ENCODE measurements around the gene PRICKLE1. TPM values are rescaled to one million over a fixed set of nuclear protein-coding genes. Genes with fewer than 3 reads are reported as not detected.

The PRICKLE1 gene
- total RNA-seq, 1 experiment from 2014 or later = 7.0 TPM

GRCh38 chr12:42587601-42588523 is 1.7 kb downstream of the PRICKLE1 start:
- TSS peak; percentile 23 for BruUV-seq (replicated peaks)
- Histone ChIP-seq H3K9me2 (ENCODE audit: insufficient read depth) (no peaks in the 10 kb centered on the region), H3K4me2 (peak overlapping the region; percentile 89), H3K4me3 (peak overlapping the region; percentile 89; the same call in 1 of the 2 replicates), H3K27me3 (ENCODE audit: insufficient read depth, low read depth) (no peaks in the 10 kb centered on the region), H3K9me3 (ENCODE audit: insufficient read depth, low read depth) (no peaks in the 10 kb centered on the region), H4K20me1 (ENCODE audit: insufficient read depth) (no peaks in the 10 kb centered on the region), H2AFZ (no peak overlapping the region), H3K79me2 (ENCODE audit: low read depth) (no peaks in the 10 kb centered on the region), H3K36me3 (ENCODE audit: low read depth) (no peaks in the 10 kb centered on the region), H3K27ac (no peak overlapping the region), H3K4me1 (replicated peaks; ENCODE audit: insufficient read depth) (peaks cover 13% of the 10 kb centered on the region; the same call in 1 of the 2 replicates), H3F3A (ENCODE audit: insufficient read depth, low read depth) (no peaks in the 10 kb centered on the region)
- intact Hi-C loops (cut with micrococcal nuclease; ENCODE audit: unreplicated experiment) = no loop called here
- POLR2A ChIA-PET (ENCODE audit: unreplicated experiment) = no interaction called here
- CTCF ChIA-PET = interaction anchor here (0.5 to 0.7 kb wide), 2 partner anchors 32 to 601 kb away, joined by 3 to 6 read pairs; no protein-coding TSS in a partner anchor
- DNase-seq = no peak
- TF ChIP-seq EZH2 (IDR thresholded peaks at IDR 0.05; ENCODE audit: low read depth) = no peak
- TF ChIP-seq, protein P1, sequence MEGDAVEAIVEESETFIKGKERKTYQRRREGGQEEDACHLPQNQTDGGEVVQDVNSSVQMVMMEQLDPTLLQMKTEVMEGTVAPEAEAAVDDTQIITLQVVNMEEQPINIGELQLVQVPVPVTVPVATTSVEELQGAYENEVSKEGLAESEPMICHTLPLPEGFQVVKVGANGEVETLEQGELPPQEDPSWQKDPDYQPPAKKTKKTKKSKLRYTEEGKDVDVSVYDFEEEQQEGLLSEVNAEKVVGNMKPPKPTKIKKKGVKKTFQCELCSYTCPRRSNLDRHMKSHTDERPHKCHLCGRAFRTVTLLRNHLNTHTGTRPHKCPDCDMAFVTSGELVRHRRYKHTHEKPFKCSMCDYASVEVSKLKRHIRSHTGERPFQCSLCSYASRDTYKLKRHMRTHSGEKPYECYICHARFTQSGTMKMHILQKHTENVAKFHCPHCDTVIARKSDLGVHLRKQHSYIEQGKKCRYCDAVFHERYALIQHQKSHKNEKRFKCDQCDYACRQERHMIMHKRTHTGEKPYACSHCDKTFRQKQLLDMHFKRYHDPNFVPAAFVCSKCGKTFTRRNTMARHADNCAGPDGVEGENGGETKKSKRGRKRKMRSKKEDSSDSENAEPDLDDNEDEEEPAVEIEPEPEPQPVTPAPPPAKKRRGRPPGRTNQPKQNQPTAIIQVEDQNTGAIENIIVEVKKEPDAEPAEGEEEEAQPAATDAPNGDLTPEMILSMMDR (conservative IDR thresholded peaks at IDR 0.05) = no peak

- peaks cover 13% of the 10 kb centered on the region; the same call in 1 of the 2 replicates for H3K4me1 ChIP-seq (replicated peaks; ENCODE audit: insufficient read depth)
- intact Hi-C loops (cut with micrococcal nuclease; ENCODE audit: unreplicated experiment) = no loop called here
- H3K4me3 ChIP-seq = no peak overlapping the region
- H3K9me3 ChIP-seq (ENCODE audit: insufficient read depth, low read depth) = no peaks in the 10 kb centered on the region
- no peak overlapping the region for H2AFZ ChIP-seq
- no peak overlapping the region for H3K4me2 ChIP-seq
- no peaks in the 10 kb centered on the region for H3K27me3 ChIP-seq (ENCODE audit: insufficient read depth, low read depth)
- ChIA-PET CTCF (no interaction called here), POLR2A (ENCODE audit: unreplicated experiment) (no interaction called here)
- H3K9me2 ChIP-seq (ENCODE audit: insufficient read depth) = no peaks in the 10 kb centered on the region
- H3K79me2 ChIP-seq (ENCODE audit: low read depth) = no peaks in the 10 kb centered on the region
- DNase-seq = no peak
- TF ChIP-seq EZH2 (IDR thresholded peaks at IDR 0.05; ENCODE audit: low read depth) = no peak
- TF ChIP-seq, protein P1 (conservative IDR thresholded peaks at IDR 0.05) = no peak
- no peaks in the 10 kb centered on the region for H3K36me3 ChIP-seq (ENCODE audit: low read depth)
- no TSS peak for BruUV-seq (replicated peaks)
- H3F3A ChIP-seq (ENCODE audit: insufficient read depth, low read depth) = no peaks in the 10 kb centered on the region
- H4K20me1 ChIP-seq (ENCODE audit: insufficient read depth) = no peaks in the 10 kb centered on the region
- no peak overlapping the region for H3K27ac ChIP-seq
Measured at GRCh38 chr12:42586268-42586667, 3.3 kb downstream of the PRICKLE1 start.

GRCh38 chr12:42585841-42586216 is 3.7 kb downstream of the PRICKLE1 start:
- no peaks in the 10 kb centered on the region for H3K9me3 ChIP-seq (ENCODE audit: insufficient read depth, low read depth)
- H3K9me2 ChIP-seq (ENCODE audit: insufficient read depth) = no peaks in the 10 kb centered on the region
- ChIA-PET POLR2A (ENCODE audit: unreplicated experiment) (no interaction called here), CTCF (no interaction called here)
- no peaks in the 10 kb centered on the region for H3K79me2 ChIP-seq (ENCODE audit: low read depth)
- no peak for DNase-seq
- no peaks in the 10 kb centered on the region for H3K27me3 ChIP-seq (ENCODE audit: insufficient read depth, low read depth)
- H4K20me1 ChIP-seq (ENCODE audit: insufficient read depth) = no peaks in the 10 kb centered on the region
- no peaks in the 10 kb centered on the region for H3F3A ChIP-seq (ENCODE audit: insufficient read depth, low read depth)
- peaks cover 12% of the 10 kb centered on the region; the same call in 1 of the 2 replicates for H3K4me1 ChIP-seq (replicated peaks; ENCODE audit: insufficient read depth)
- no TSS peak for BruUV-seq (replicated peaks)
- H3K36me3 ChIP-seq (ENCODE audit: low read depth) = no peaks in the 10 kb centered on the region
- no peak overlapping the region for H3K27ac ChIP-seq
- H2AFZ ChIP-seq = no peak overlapping the region
- TF ChIP-seq, protein P1 (conservative IDR thresholded peaks at IDR 0.05) = no peak
- no peak for TF ChIP-seq EZH2 (IDR thresholded peaks at IDR 0.05; ENCODE audit: low read depth)
- no peak overlapping the region for H3K4me3 ChIP-seq
- intact Hi-C loops (cut with micrococcal nuclease; ENCODE audit: unreplicated experiment) = no loop called here
- H3K4me2 ChIP-seq = no peak overlapping the region

Data from PC-9 (cell line).